HUES48 (cell line): ENCODE measurements around the gene TWSG1.

Experiments
- H3K27ac ChIP-seq: one replicate; pipeline ENCODE4 v1.7.0; 2013; ENCODE audit warnings: low read depth, low read length, inconsistent platforms
- H3K27me3 ChIP-seq: 2 replicates; pipeline ENCODE4 v1.6.1; 2013; ENCODE audit warnings: mild to moderate bottlenecking, low read length; ENCODE audit not compliant: control insufficient read depth, insufficient read depth
- H3K36me3 ChIP-seq: 2 replicates; pipeline ENCODE4 v1.6.1; 2013; ENCODE audit warnings: low read length; ENCODE audit not compliant: control insufficient read depth, insufficient read depth
- H3K4me1 ChIP-seq: 2 replicates; pipeline ENCODE4 v1.6.1; 2013; ENCODE audit warnings: mild to moderate bottlenecking, low read length; ENCODE audit not compliant: control insufficient read depth, insufficient read depth
- H3K4me3 ChIP-seq: 2 replicates; pipeline ENCODE4 v1.5.1; 2013; ENCODE audit warnings: mild to moderate bottlenecking, low read depth, low read length
- H3K9ac ChIP-seq: 2 replicates; pipeline ENCODE4 v1.6.1; 2013; ENCODE audit warnings: mild to moderate bottlenecking, low read depth, low read length, moderate library complexity
- H3K9me3 ChIP-seq: 2 replicates; pipeline ENCODE4 v1.6.1; 2013; ENCODE audit warnings: low read length; ENCODE audit not compliant: control insufficient read depth, insufficient read depth

The TWSG1 gene

DNA sequence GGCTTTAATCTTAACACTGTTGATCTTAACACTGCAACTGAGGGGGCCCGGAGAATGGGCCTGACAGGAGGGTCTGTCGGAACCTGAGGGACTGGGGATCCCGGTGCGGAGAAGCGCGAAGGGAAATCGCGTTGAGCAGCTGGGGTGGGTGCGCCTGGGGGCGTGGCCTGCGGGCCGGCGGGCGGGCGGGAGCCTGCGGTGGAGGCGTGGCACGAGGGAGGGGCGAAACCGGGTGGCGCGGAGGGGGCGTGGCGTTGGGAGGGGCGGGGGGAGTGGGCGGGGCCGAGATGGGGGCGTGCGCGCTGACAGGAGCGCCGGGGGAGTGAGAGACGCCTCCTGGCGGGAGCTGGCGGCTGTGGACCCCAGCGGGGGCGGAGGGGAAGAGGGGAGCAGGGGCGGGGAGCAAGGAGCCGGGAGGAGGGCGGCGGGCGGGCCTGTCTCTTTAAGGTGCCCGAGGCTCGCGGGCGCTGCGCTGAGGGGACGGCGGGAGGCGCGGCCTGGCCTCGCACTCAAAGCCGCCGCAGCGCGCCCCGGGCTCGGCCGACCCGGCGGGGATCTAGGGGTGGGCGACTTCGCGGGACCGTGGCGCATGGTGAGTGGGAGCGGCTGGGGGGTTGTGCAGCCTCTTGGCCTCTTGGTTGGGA lies at the start of gene TWSG1:
Gene TWSG1, plus strand, starts transcription at position 445 of the 644 bp plus-strand sequence. CDS start 2,457 bp downstream, outside the sequence.
- H3K4me3 ChIP-seq: peak within 1 kb of the TSS; percentile 82
- peak within 1 kb of the TSS; percentile 62 for H3K9ac ChIP-seq
- H3K36me3 ChIP-seq: peaks cover 20% of the 10 kb centered on the region
- H3K27me3 ChIP-seq: peaks cover 16% of the 10 kb centered on the region
- H3K4me1 ChIP-seq: peaks cover 10% of the 10 kb centered on the region
- H3K27ac ChIP-seq: peak within 1 kb of the TSS; percentile 35
- no peaks in the 10 kb centered on the region for H3K9me3 ChIP-seq

DNA sequence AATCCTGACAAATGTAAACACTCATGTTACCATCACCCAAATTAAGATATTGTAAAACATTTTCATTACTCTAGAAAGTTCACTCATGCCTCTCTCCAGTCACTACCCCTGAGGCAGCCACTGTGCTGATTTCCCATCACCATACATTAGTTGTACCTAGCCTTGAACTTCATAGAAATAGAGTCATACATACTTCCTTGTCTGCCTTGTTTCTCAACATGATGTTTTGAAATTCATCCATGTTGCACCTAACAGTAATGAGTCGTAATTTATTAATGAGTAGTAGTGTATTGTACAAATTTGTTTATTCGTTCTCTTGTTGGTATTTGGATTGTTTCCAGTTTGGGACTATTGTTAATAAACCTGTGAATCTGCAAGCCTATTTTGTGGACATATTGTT lies 49.0 kb upstream of the TWSG1 start:
- H3K9me3 ChIP-seq: peaks cover under 1% of the 10 kb centered on the region; the same call in 1 of the 2 replicates
- no peaks in the 10 kb centered on the region for H3K36me3 ChIP-seq
- no peak overlapping the region for H3K4me3 ChIP-seq
- no peak overlapping the region for H3K9ac ChIP-seq
- H3K4me1 ChIP-seq: no peaks in the 10 kb centered on the region
- no peaks in the 10 kb centered on the region for H3K27me3 ChIP-seq
- H3K27ac ChIP-seq: no peak overlapping the region

DNA sequence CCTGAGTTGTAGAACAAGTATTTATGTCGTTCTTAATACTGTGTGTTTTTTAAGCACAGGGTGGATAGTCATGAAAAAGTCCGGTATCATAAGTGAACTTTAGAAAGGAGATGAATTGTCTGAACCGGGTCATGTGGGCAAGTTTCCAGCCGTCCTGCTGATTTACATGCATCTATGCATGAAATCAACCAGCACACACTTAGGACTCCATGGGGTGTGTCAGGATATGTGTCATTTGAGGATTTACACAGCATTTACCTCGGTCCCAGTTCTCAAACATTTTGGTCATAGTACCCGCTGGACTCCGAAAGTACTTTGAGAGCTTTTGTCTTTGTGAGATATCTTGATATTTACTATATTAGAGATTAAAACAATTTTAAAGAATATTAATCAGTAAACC lies 47.5 kb upstream of the TWSG1 start:
- H3K36me3 ChIP-seq: no peaks in the 10 kb centered on the region
- no peak overlapping the region for H3K9ac ChIP-seq
- H3K27ac ChIP-seq: no peak overlapping the region
- H3K4me3 ChIP-seq: no peak overlapping the region
- H3K27me3 ChIP-seq: no peaks in the 10 kb centered on the region
- no peaks in the 10 kb centered on the region for H3K4me1 ChIP-seq
- H3K9me3 ChIP-seq: peaks cover 5% of the 10 kb centered on the region; the same call in 1 of the 2 replicates

DNA sequence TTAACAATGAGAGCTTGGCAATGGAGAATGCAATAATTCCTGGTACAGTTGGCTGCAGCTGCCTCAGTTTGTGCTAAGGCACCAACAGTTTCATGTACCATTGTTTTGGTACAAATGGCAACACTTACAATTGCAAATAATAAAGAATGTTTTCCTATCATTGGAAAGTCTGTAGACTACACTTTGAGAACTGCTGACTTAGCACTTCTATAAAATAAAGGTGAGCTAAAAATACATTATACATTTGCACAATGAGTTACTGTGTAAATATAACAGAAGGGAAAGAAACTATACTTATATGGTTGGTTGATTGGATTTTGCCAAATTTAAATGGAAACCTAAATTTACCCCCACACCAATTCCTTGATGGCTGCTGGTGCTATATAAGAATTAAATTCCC lies 44.9 kb upstream of the TWSG1 start:
- Histone ChIP-seq H3K27me3 (no peaks in the 10 kb centered on the region), H3K9me3 (peaks cover 12% of the 10 kb centered on the region), H3K9ac (no peak overlapping the region), H3K27ac (no peak overlapping the region), H3K36me3 (no peaks in the 10 kb centered on the region), H3K4me3 (no peak overlapping the region), H3K4me1 (no peaks in the 10 kb centered on the region)

DNA sequence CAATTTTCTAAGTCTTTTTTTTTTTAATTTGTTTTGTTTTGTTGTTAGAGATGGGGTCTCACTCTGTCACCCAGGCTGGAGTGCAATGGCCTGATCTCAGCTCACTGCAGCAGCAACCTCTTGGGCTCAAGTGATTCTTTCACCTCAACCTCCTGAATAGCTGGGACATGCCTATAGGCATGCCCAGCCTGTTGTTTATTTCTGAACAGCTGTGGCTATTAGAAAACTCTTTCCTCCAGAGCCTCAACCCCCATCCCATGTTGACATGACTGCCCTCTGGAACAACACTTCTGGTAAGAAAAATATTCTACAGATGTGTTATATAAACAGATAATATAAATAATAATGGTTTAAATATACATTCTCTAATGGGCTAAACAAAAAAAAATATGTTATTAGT lies 44.4 kb upstream of the TWSG1 start:
- Histone ChIP-seq H3K27me3 (no peaks in the 10 kb centered on the region), H3K9ac (no peak overlapping the region), H3K36me3 (no peaks in the 10 kb centered on the region), H3K4me1 (no peaks in the 10 kb centered on the region), H3K4me3 (no peak overlapping the region), H3K9me3 (peaks cover 12% of the 10 kb centered on the region), H3K27ac (no peak overlapping the region)

DNA sequence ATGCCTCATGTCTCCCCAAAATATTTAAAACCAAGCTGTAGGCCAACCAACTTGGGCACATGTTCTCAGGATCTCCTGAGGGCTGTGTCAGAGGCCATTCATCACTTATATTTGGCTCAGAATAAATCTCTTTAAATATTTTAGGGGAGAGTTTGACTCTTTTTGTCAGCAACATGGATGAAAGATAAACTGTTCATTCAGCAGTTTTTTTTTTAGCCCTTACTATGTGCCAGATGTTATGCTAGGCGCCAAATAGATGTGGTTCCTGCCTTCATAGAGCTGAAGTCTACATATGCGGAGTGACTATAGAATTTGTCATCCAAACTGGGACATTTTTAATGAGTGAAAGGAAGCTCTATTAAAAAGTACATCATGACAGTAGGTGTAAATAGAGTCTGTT lies 42.5 kb upstream of the TWSG1 start:
- H3K9ac ChIP-seq: no peak overlapping the region
- H3K27ac ChIP-seq: no peak overlapping the region
- no peaks in the 10 kb centered on the region for H3K4me1 ChIP-seq
- H3K9me3 ChIP-seq: peaks cover 22% of the 10 kb centered on the region
- H3K36me3 ChIP-seq: no peaks in the 10 kb centered on the region
- H3K27me3 ChIP-seq: no peaks in the 10 kb centered on the region
- no peak overlapping the region for H3K4me3 ChIP-seq

DNA sequence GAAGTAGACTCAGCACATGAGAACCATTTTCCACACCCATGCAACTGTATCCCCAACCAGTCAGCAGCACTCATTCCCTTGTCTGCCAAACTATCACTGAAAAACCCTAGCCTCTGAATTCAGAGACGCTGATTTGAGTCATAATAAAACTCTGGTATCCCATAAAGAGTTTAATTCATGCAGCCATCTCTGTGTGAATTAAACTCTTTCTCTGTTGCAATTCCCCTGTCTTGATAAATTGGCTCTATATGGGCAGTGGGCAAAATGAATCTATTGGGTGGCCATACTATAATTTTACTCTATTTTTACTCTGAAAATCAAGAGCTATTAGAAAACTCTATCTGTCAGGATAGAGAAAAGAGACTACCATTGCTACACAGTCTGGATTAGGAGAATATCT lies 40.6 kb upstream of the TWSG1 start:
- Histone ChIP-seq H3K4me1 (no peaks in the 10 kb centered on the region), H3K9ac (no peak overlapping the region), H3K36me3 (no peaks in the 10 kb centered on the region), H3K27ac (no peak overlapping the region), H3K9me3 (peaks cover 30% of the 10 kb centered on the region), H3K27me3 (no peaks in the 10 kb centered on the region), H3K4me3 (no peak overlapping the region)

DNA sequence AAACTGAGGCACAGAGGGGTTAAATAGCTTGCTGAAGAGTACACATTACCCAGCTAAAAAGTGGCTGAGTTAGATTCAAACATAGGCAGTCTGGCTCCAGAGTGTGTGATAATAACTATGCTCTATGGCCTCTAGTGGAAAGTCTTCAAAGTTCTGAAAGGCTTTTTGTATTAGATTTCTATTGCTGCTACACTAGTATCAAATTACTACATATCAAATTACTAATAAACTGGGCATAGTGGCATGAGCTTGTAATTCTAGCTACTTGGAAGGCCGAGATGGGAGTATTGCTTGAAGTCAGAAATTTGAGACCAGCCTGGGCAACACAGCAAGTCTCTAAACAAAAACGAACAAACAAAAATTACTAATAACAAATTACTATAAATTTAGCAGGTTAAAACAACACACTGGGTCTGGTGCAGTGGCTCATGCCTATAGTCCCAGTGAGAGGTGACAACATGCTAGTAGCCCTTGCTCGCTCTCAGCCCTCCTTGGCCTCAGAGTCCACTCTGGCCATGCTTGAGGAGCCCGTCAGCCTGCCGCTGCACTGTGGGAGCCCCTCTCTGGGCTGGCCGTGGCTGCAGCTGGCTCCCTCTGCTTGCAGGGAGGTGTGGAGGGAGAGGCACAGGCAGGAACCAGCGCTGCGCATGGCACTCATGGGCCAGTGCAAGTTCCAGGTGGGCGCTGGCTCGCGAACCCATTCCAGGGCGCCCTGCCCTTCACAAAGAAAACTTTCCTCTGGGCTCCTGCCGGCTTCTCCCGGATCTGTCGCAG lies 38.2 kb upstream of the TWSG1 start:
- H3K9ac ChIP-seq: no peak overlapping the region
- H3K4me3 ChIP-seq: no peak overlapping the region
- H3K27ac ChIP-seq: no peak overlapping the region
- H3K9me3 ChIP-seq: peaks cover 25% of the 10 kb centered on the region
- H3K27me3 ChIP-seq: no peaks in the 10 kb centered on the region
- no peaks in the 10 kb centered on the region for H3K36me3 ChIP-seq
- H3K4me1 ChIP-seq: no peaks in the 10 kb centered on the region

DNA sequence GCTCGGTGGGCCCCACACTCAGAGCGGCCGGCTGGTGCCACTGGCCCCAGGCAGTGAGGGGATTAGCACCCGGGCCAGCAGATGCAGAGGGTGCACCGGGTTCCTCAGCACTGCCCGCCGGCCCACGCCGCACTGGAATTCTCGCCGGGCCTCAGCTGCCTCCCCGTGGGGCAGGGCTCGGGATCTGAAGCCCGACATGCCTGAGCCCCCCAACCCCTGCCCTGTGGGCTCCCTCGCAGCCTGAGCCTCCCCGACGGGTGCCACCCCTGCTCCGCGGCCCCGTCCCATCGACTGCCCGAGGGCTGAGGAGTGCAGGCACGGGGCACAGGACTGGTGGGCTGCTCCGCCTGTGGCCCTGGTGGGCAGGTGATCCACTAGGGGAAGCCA lies 37.6 kb upstream of the TWSG1 start:
- Histone ChIP-seq H3K27ac (no peak overlapping the region), H3K4me3 (no peak overlapping the region), H3K27me3 (no peaks in the 10 kb centered on the region), H3K4me1 (no peaks in the 10 kb centered on the region), H3K36me3 (no peaks in the 10 kb centered on the region), H3K9me3 (peaks cover 25% of the 10 kb centered on the region), H3K9ac (no peak overlapping the region)

DNA sequence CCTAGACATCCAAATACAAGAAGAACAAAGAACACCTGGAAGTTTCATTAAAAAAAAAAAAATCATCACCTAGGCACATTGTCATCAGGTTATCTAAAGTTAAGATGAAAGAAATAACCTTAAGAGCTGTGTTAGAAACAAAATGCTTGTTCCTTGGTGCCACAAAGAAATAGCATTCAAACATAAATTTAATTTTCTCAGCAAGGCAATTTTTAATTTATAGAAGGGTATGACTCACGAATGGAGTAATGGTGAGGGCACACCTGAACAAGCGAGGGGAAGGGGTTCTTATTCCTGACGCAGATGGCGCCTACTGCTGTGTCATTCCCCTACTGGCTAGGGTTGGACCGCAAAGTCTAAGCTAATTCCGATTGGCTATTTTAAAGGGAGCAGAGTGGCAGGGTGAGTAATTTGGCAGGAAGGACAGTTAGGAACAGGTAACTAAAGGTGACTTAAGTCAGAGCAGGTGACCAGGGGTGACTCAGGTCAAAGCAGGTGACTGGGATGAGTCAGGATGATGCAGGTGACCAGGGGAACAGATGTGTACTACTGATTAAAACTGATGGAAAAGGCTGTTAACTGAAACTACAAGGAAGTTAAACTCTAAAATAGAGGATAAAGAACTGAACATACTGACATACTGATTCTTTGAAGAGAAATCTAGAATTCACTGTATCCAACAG lies 30.0 kb upstream of the TWSG1 start:
- no peaks in the 10 kb centered on the region for H3K27me3 ChIP-seq
- H3K9ac ChIP-seq: no peak overlapping the region
- no peak overlapping the region for H3K27ac ChIP-seq
- H3K36me3 ChIP-seq: no peaks in the 10 kb centered on the region
- H3K9me3 ChIP-seq: no peaks in the 10 kb centered on the region; the same call in 1 of the 2 replicates
- no peaks in the 10 kb centered on the region for H3K4me1 ChIP-seq
- H3K4me3 ChIP-seq: no peak overlapping the region

DNA sequence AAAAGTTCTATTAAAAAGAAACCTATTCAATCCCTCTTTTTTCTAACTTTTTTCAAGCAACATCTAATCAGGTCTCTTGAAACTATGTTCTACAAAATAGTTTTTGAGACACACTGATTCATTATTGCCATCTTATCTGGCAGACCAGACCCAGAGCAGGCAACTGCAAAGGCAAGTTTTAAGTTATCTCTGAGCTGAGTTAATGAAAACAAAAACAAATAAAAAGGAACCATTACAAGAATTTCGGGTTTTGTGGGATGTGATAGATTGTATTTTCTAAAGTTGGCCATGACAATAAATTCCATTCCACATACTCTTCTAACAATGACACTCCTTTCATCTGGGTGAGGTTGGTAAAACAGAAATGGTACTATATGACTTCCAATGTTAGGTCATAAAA lies 15.2 kb upstream of the TWSG1 start:
- H3K9me3 ChIP-seq: no peaks in the 10 kb centered on the region; the same call in 1 of the 2 replicates
- no peak overlapping the region for H3K9ac ChIP-seq
- H3K36me3 ChIP-seq: no peaks in the 10 kb centered on the region
- H3K4me3 ChIP-seq: no peak overlapping the region
- H3K27ac ChIP-seq: no peak overlapping the region
- H3K4me1 ChIP-seq: no peaks in the 10 kb centered on the region
- H3K27me3 ChIP-seq: no peaks in the 10 kb centered on the region
